ENCODE measurements around the gene SRSF10.

Gene SRSF10

DNA sequence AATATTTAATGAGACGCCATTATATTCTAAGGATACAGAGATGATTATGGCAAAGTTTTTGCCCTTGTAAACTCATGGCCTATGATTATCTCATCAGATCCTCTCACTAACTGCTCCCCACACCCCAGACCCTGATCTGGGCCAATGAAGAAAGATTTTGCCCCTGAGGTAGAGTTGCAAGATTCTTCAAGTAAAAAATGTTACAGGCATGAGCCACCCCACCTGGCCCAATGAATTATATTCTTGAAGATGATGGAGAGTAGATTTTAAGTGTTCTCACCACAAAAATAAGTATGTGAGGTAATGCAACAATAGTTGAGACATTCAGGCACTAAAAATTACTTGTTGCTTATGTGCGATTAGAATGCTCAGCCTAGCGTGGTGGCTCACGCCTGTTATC lies 65.2 kb downstream of the SRSF10 start:
- Histone ChIP-seq H3K4me2 (ENCODE audit: low read length) (no peak overlapping the region), H3K79me2 (ENCODE audit: insufficient read depth, low read length) (no peaks in the 10 kb centered on the region), H3F3A (ENCODE audit: insufficient read depth, low read length) (peaks cover 8% of the 10 kb centered on the region; the same call in 1 of the 2 replicates), H4K20me1 (ENCODE audit: insufficient read depth, low read length) (no peaks in the 10 kb centered on the region), H3K4me3 (ENCODE audit: low read depth, low read length, poor library complexity, severe bottlenecking) (no peak overlapping the region), H3K27me3 (ENCODE audit: insufficient read depth, low read length) (no peaks in the 10 kb centered on the region), H3K36me3 (ENCODE audit: insufficient read depth, low read length) (no peaks in the 10 kb centered on the region), H3K27ac (ENCODE audit: low read depth, low read length, poor library complexity, severe bottlenecking) (peak overlapping the region; percentile 98), H3K4me1 (ENCODE audit: insufficient read depth, low read length, severe bottlenecking) (peaks cover 75% of the 10 kb centered on the region), H3K9ac (ENCODE audit: low read length) (no peak overlapping the region), H3K9me3 (ENCODE audit: low read length) (no peaks in the 10 kb centered on the region), H2AFZ (ENCODE audit: low read length) (no peak overlapping the region), H3K9me2 (ENCODE audit: low read depth, low read length) (no peaks in the 10 kb centered on the region)
- TF ChIP-seq, protein P1, sequence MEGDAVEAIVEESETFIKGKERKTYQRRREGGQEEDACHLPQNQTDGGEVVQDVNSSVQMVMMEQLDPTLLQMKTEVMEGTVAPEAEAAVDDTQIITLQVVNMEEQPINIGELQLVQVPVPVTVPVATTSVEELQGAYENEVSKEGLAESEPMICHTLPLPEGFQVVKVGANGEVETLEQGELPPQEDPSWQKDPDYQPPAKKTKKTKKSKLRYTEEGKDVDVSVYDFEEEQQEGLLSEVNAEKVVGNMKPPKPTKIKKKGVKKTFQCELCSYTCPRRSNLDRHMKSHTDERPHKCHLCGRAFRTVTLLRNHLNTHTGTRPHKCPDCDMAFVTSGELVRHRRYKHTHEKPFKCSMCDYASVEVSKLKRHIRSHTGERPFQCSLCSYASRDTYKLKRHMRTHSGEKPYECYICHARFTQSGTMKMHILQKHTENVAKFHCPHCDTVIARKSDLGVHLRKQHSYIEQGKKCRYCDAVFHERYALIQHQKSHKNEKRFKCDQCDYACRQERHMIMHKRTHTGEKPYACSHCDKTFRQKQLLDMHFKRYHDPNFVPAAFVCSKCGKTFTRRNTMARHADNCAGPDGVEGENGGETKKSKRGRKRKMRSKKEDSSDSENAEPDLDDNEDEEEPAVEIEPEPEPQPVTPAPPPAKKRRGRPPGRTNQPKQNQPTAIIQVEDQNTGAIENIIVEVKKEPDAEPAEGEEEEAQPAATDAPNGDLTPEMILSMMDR (IDR thresholded peaks at IDR 0.05; ENCODE audit: low read length), result no peak
- TF ChIP-seq EZH2 (IDR thresholded peaks at IDR 0.05; ENCODE audit: borderline replicate concordance, low read length), result no peak
